Karpas-422 (cell line): ENCODE measurements around the gene CABLES2. TPM values are rescaled to one million over a fixed set of nuclear protein-coding genes. Genes with fewer than 3 reads are reported as not detected.

Experiments used
- DNase-seq: peaks from one replicate; pipeline ENCODE4 v3.0.0-alpha.2; 2015
- H2AFZ ChIP-seq: fragments of 200-600 bp; sonication (generic); 2 replicates; pipeline ENCODE4 v1.6.1; 2014; ENCODE audit warnings: antibody characterized with exemption, low read length, mixed read lengths
- H3K27ac ChIP-seq: fragments of 200-600 bp; sonication (generic); 2 replicates; pipeline ENCODE4 v1.5.1; 2014; ENCODE audit warnings: mild to moderate bottlenecking, low read length, moderate library complexity
- H3K27me3 ChIP-seq: fragments of 200-600 bp; sonication (generic); 2 replicates; pipeline ENCODE4 v1.6.1; 2014; ENCODE audit warnings: low read length, mixed read lengths
- H3K36me3 ChIP-seq: fragments of 200-600 bp; sonication (generic); 2 replicates; pipeline ENCODE4 v1.6.1; 2014; ENCODE audit warnings: low read length, mixed read lengths; ENCODE audit not compliant: insufficient read depth
- H3K4me1 ChIP-seq: fragments of 200-600 bp; sonication (generic); 2 replicates; pipeline ENCODE4 v1.6.1; 2014; ENCODE audit warnings: mild to moderate bottlenecking, low read length, mixed read lengths
- H3K4me2 ChIP-seq: fragments of 200-600 bp; sonication (generic); 2 replicates; pipeline ENCODE4 v1.6.1; 2014; ENCODE audit warnings: low read length, low read depth, mild to moderate bottlenecking; ENCODE audit not compliant: poor library complexity, severe bottlenecking
- H3K4me3 ChIP-seq: fragments of 200-600 bp; sonication (generic); 2 replicates; pipeline ENCODE4 v1.5.1; 2014; ENCODE audit warnings: mild to moderate bottlenecking, antibody characterized with exemption, low read length, mixed read lengths
- H3K79me2 ChIP-seq: fragments of 200-600 bp; sonication (generic); 2 replicates; pipeline ENCODE4 v1.6.1; 2014; ENCODE audit warnings: mild to moderate bottlenecking, low read length, mixed read lengths
- H3K9ac ChIP-seq: fragments of 200-600 bp; sonication (generic); 2 replicates; pipeline ENCODE4 v1.6.0; 2014; ENCODE audit warnings: low read length
- H3K9me2 ChIP-seq: fragments of 200-600 bp; sonication (generic), shearing (Covaris generic); replicated peaks from 2 replicates; pipeline ENCODE4 v1.6.0; 2014; ENCODE audit warnings: mild to moderate bottlenecking, low read length, moderate library complexity; ENCODE audit not compliant: insufficient read depth
- H3K9me3 ChIP-seq: fragments of 300-700, 200-600 bp; sonication (generic); 2 replicates; pipeline ENCODE4 v1.6.1; 2014; ENCODE audit warnings: low read length, mixed read lengths
- H4K20me1 ChIP-seq: fragments of 200-600 bp; sonication (generic); 2 replicates; pipeline ENCODE4 v1.6.1; 2014; ENCODE audit warnings: mild to moderate bottlenecking, antibody characterized with exemption, low read length, low read depth; ENCODE audit not compliant: insufficient read depth
- total RNA-seq: library from RNA; depleted of rRNA; stranded (reverse); fragments of >200 nt; shearing (Covaris generic); gene quantifications from 2 replicates; pipeline ENCODE4 v1.2.3, GENCODE V29; 2014; ENCODE audit warnings: low replicate concordance

Gene CABLES2
- total RNA-seq, 1 experiment from 2014 or later, result 7.6 TPM

- Histone ChIP-seq H3K4me3 (no peak overlapping the region), H3K27ac (no peak overlapping the region), H3K27me3 (no peaks in the 10 kb centered on the region), H3K9ac (no peak overlapping the region), H2AFZ (no peak overlapping the region), H3K9me2 (no peaks in the 10 kb centered on the region), H3K9me3 (no peaks in the 10 kb centered on the region), H4K20me1 (0 out of 2 replicates have a peak, but pooled peaks cover 3% of the 10 kb centered on the region), H3K4me2 (no peak overlapping the region), H3K79me2 (peaks cover 1% of the 10 kb centered on the region), H3K4me1 (peaks cover 17% of the 10 kb centered on the region), H3K36me3 (no peaks in the 10 kb centered on the region)
- DNase-seq, result no peak
Measured at GRCh38 chr20:62411479-62412193, 4.6 kb upstream of the CABLES2 start.

- H3K4me2 ChIP-seq, result no peak overlapping the region
- H3K9me2 ChIP-seq, result no peaks in the 10 kb centered on the region
- no peaks in the 10 kb centered on the region for H3K36me3 ChIP-seq
- H3K79me2 ChIP-seq, result peaks cover 9% of the 10 kb centered on the region
- H3K4me1 ChIP-seq, result peaks cover 23% of the 10 kb centered on the region
- H2AFZ ChIP-seq, result no peak overlapping the region
- no peak overlapping the region for H3K9ac ChIP-seq
- no peaks in the 10 kb centered on the region for H3K27me3 ChIP-seq
- no peak for DNase-seq
- H3K27ac ChIP-seq, result no peak overlapping the region
- H3K4me3 ChIP-seq, result no peak overlapping the region
- H3K9me3 ChIP-seq, result no peaks in the 10 kb centered on the region
- H4K20me1 ChIP-seq, result peaks cover 10% of the 10 kb centered on the region; the same call in 1 of the 2 replicates
Measured at GRCh38 chr20:62410746-62411478, 3.8 kb upstream of the CABLES2 start.

DNA sequence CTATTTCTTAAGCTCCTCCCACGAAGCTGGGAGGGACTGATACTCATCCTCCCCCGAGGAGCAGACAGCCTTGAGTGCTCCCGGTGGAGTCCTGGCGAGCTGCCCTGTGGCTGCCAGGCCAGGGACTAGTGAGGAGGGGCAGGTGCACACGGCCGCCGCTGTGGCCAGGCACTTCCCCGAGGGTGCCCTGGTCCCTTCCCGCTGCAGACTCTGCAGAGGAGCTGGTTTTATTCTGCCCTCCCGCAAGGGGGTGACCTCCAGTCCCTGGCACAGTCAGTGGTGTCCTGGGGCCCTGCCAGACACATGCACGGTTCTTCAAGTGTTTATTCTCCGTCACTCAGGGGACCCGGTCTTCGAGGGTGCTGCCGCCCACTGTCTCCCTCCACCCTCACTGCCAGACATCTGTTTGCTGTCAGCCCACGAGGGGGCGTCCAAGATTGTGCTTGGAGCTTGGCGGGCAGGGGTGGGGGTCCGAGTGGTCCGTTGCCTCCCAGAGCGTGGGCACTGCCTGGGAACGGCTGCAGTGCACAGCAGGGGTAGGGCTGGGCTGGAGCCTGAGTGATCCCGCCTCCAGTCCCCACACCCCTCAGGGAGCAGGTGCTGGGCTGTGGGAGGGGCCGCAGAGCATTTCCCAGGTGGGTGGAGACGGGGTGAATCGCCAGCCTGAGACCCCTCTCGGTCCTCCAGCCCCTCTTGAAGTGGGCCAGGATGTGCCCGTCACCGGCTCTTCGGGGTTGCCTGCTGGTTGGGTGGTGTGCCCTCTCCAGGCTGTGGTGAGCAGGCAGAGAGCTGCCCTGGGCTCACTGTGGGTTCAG, 3.1 kb upstream of the CABLES2 start:
- Histone ChIP-seq H3K4me1 (peaks cover 29% of the 10 kb centered on the region), H3K9me3 (no peaks in the 10 kb centered on the region), H3K4me3 (no peak overlapping the region), H3K9ac (no peak overlapping the region), H4K20me1 (peaks cover 10% of the 10 kb centered on the region; the same call in 1 of the 2 replicates), H3K27ac (no peak overlapping the region), H2AFZ (no peak overlapping the region), H3K36me3 (no peaks in the 10 kb centered on the region), H3K27me3 (no peaks in the 10 kb centered on the region), H3K4me2 (peak overlapping the region; percentile 11), H3K9me2 (no peaks in the 10 kb centered on the region), H3K79me2 (peaks cover 16% of the 10 kb centered on the region)
- DNase-seq, result peak; percentile 71

DNA sequence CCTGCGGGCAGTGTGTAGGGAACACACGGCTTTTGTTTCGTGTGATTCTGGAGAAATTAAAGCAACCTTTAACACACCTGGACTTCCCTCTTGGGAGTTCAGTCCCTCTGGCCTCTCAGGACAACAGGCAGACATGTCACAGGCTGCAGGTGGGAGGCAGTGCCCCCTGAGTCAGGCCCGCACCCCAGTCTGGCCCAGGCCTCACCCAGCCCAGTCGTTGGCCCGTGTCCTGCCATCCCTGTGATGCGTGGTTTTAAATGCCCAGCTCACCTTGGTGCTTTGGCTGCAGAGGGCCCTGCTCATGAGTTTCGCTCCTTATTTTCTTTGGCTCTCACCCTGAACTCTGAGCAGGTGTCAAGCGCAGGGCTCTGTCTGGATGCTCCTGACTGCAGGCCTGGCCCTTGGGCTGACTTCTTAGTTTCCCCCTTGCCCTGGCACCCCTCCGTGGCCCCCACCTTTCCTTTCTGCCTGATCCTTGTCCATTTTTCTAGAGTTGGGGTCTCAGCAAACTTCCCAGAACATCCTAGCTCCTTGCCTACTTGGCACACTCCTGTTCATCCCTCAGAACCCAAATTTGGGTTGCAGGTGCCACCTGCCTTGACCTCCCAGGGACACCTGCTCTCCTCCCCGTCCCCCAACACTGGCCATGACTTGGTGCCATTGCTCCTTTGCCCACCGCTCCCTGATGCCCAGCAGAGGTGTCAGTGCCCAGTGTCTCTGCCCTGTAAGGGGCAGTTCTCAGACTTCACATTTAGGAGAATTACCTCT, 2.2 kb upstream of the CABLES2 start:
- no peak overlapping the region for H2AFZ ChIP-seq
- DNase-seq, result no peak
- H3K9me3 ChIP-seq, result no peaks in the 10 kb centered on the region
- peaks cover 10% of the 10 kb centered on the region; the same call in 1 of the 2 replicates for H4K20me1 ChIP-seq
- H3K27me3 ChIP-seq, result no peaks in the 10 kb centered on the region
- no peak overlapping the region for H3K4me2 ChIP-seq
- peaks cover 17% of the 10 kb centered on the region for H3K79me2 ChIP-seq
- H3K36me3 ChIP-seq, result no peaks in the 10 kb centered on the region
- H3K4me1 ChIP-seq, result peaks cover 29% of the 10 kb centered on the region
- no peak overlapping the region for H3K27ac ChIP-seq
- H3K9me2 ChIP-seq, result no peaks in the 10 kb centered on the region
- no peak overlapping the region for H3K9ac ChIP-seq
- no peak overlapping the region for H3K4me3 ChIP-seq

DNA sequence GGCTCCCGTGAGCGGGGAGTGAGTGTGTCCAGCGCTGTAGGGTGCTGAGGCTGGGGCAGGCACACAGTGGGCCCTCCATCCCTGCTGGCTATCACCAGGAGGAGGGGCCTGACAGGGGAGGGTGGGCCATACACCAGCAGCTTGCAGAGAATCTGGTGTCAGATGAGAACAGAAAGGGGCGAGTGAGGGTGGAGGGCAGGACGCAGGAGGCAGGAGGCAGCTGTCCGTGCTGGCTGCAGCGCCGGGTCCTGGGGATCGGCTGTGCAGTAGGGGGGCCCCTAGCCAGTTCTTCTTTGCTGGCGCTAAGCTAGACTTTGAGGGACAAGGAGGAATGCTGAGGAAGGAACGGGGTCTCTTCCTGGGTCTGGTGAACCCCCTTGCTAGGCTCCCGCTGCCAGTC, 1.6 kb upstream of the CABLES2 start:
- no peak for DNase-seq
- no peaks in the 10 kb centered on the region for H3K36me3 ChIP-seq
- H3K27me3 ChIP-seq, result no peaks in the 10 kb centered on the region
- H3K9ac ChIP-seq, result no peak overlapping the region
- peaks cover 23% of the 10 kb centered on the region for H3K79me2 ChIP-seq
- H3K9me3 ChIP-seq, result no peaks in the 10 kb centered on the region
- no peak overlapping the region for H2AFZ ChIP-seq
- H4K20me1 ChIP-seq, result peaks cover 10% of the 10 kb centered on the region; the same call in 1 of the 2 replicates
- H3K4me1 ChIP-seq, result peaks cover 29% of the 10 kb centered on the region
- H3K9me2 ChIP-seq, result no peaks in the 10 kb centered on the region
- H3K4me3 ChIP-seq, result no peak overlapping the region
- H3K4me2 ChIP-seq, result no peak overlapping the region
- H3K27ac ChIP-seq, result no peak overlapping the region

- DNase-seq, result no peak
- H3K9ac ChIP-seq, result peak overlapping the region; percentile 74; the same call in 1 of the 2 replicates
- H4K20me1 ChIP-seq, result peaks cover 10% of the 10 kb centered on the region; the same call in 1 of the 2 replicates
- H3K4me2 ChIP-seq, result peak overlapping the region; percentile 75
- H3K27me3 ChIP-seq, result no peaks in the 10 kb centered on the region
- no peak overlapping the region; the same call in 1 of the 2 replicates for H3K4me3 ChIP-seq
- H2AFZ ChIP-seq, result no peak overlapping the region
- no peaks in the 10 kb centered on the region for H3K9me2 ChIP-seq
- H3K9me3 ChIP-seq, result no peaks in the 10 kb centered on the region
- no peaks in the 10 kb centered on the region for H3K36me3 ChIP-seq
- H3K79me2 ChIP-seq, result peaks cover 23% of the 10 kb centered on the region
- peaks cover 29% of the 10 kb centered on the region for H3K4me1 ChIP-seq
- no peak overlapping the region for H3K27ac ChIP-seq
Measured at GRCh38 chr20:62408055-62408454, 970 bp upstream of the CABLES2 start.

DNA sequence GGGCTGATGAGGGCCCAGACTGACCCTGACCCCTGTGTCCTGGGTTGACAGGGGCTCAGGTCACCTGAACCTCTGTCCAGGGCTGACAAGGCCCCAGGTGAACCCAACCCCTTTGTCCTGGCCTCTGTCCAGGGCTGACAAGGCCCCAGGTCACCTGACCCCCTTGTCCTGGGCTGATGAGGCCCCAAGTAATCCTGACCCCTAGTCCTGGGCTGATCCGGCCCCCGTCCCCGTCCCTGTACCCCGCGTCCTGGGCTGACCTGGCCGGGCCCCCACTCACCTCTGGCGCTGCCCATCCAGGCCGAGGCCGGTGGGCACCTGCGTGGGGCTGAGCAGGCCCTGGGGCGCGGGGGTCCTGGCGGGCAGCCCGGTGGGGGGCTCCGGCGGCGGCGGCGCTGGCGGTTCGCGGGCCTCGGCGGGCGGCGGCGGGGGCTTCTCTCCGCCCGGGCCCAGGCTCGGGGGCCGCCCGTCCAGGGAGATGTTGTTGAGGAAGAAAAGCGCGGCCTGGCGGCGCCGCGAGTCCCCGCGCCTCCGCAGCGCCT, 379 bp downstream of the CABLES2 start:
- Histone ChIP-seq H3K4me1 (peaks cover 29% of the 10 kb centered on the region), H3K27me3 (no peaks in the 10 kb centered on the region), H3K9me3 (no peaks in the 10 kb centered on the region), H3K9me2 (no peaks in the 10 kb centered on the region), H3K36me3 (no peaks in the 10 kb centered on the region), H4K20me1 (peaks cover 10% of the 10 kb centered on the region; the same call in 1 of the 2 replicates), H3K4me2 (peak overlapping the region; percentile 83), H3K27ac (no peak overlapping the region), H2AFZ (no peak overlapping the region), H3K9ac (peak overlapping the region; percentile 93), H3K79me2 (peaks cover 23% of the 10 kb centered on the region), H3K4me3 (peak overlapping the region; percentile 99)
- no peak for DNase-seq
